Mammary epithelial cell (primary cell): Measurements from ENCODE around the gene FBXW5.

Experiments
- CTCF ChIP-seq, 2 donors: IDR thresholded peaks in 1 of 2; conservative IDR thresholded peaks in 1 of 2; 2 replicates each; pipeline ENCODE4 v1.5.1; 2011 to 2012; ENCODE audit warnings: inconsistent platforms in 2 of 2, low read length in 2 of 2, mild to moderate bottlenecking in 2 of 2, control low read depth in 1 of 2, low read depth in 1 of 2; ENCODE audit not compliant: insufficient read depth in 1 of 2; ENCODE audit errors: extremely low read depth in 1 of 2
- EZH2 ChIP-seq: IDR thresholded peaks from 2 replicates; pipeline ENCODE4 v1.6.1; 2012; ENCODE audit warnings: low read length, inconsistent platforms, borderline replicate concordance

- TF ChIP-seq EZH2 (no peak), CTCF (conservative IDR thresholded peaks at IDR 0.05 in 1 of 2, IDR thresholded peaks at IDR 0.05 in 1 of 2; ENCODE audit: extremely low read depth in 1 of 2, insufficient read depth in 1 of 2, low read depth in 1 of 2, low read length in 2 of 2) (no peak)
These were observed 5.5 kb upstream of the FBXW5 start for GRCh38 chr9:136949817-136950655.
